D341Med (cell line): ENCODE results near the gene PIGV.
A peak's percentile ranks its signal among the peaks of the same experiment; 100 is the strongest.
"Not testable (repeated sequence)": the region's sequence is repeated elsewhere in the genome, so short reads cannot be mapped to it uniquely, and the experiment has no call there.

Source experiments
- DNase-seq: peaks from one replicate; pipeline ENCODE4 v3.0.0; 2012; ENCODE audit warnings: low spot score

PIGV gene

DNA sequence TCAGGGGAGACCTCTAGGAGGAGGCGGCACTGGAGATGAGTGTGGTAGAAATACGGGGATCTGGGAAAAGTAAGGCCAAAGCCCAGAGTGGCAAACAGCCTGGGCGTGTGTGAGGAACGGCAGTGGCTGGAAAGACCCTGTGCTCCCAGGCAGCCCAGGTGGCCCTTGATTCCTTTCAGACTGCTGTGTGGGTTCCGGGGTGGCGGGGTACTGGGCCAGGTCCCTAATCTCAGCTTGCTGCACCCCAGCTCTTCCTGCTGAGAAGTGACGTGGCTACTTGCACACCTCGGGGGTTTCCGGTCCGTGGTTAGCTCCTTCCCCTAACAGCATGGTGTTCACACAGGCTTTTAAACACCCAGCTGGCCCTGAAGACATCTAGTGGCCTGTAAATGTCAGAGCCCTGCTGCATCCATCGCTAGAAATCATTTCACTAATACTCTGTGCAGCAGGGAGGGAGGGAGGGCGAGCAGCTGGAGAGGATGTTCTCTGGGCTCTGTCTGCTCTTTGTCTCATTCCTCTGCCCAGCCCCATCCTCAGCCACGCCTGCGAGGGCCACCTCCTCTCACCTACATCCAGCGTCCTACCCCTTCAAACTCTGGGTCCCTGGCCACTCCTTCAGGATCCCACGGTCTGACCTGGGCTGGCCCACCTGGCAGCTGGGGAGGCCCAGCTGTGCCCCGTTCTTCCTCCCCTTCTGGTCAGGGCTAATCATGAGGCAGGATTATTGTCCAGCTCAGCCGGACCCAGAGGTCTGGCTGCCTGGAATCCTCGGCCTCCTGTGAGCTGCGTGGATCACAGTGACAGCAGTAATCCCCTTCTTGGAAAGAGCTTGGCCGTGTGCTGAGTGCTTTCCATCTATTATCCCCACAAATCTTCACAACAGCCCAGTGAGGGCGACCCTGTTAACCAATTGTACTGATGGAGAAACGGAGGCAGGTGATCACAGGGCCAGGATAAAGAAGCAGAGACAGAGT is 46.0 kb downstream of the PIGV start:
- DNase-seq = peak; percentile 64

DNA sequence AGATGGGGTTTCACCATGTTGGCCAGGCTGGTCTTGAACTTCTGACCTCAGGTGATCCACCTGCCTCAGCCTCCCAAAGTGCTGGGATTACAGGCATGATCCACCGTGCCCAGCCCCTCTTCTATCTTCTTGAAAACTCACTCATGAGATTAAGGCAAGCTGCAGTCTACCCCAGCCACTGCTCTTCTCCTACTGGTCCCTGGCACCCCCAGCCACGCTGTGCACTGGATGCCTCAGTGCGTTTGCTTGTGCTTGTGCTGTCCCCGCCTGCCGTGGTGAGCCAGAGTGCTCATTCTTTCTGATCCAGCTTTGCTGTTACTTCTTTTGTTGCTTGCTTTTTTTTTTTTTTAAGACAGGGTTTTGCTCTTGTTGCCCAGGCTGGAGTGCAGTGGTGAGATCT is 49.9 kb downstream of the PIGV start:
- DNase-seq = not testable (repeated sequence)

DNA sequence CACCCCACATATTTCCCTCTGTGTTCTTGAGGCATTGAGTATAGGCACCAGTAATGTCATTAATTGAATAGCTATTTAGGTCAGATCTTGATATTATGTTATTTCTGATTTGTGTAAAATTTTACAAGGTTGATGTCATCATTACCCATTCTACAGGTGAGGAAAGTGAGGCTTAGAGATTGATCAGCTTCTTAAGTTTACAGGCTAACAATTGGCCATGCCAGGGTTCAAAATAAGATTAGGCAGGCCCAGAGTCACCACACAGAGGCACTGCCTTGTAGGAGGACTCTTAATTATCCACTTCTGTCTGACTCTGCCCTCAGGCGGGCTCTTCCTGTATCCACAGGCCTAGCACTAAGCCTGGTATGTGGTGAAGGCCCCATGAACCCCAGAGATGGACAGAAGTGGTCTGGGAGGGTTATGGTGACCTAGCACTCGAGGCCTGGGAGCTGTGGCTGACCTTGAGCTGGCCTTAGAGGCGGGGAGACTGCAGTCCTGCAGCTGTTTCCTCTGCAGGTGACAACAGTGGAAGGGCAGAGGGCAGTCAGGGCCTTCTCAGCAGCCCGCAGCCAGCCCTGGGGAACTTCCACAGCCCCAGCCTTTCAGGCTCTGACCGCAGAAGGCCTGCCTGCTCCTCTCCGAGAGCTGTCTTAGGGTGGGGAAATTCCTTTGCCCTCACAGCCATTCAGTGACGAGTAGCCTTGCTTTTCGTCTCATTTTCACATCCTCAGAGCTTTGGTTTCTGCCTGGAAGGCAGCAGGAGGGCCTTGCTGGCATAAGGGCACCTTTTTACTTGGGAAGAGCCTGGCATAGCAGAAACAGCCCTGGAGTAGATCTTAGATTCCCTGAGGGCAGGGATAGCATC is 51.0 kb downstream of the PIGV start:
- no peak for DNase-seq

DNA sequence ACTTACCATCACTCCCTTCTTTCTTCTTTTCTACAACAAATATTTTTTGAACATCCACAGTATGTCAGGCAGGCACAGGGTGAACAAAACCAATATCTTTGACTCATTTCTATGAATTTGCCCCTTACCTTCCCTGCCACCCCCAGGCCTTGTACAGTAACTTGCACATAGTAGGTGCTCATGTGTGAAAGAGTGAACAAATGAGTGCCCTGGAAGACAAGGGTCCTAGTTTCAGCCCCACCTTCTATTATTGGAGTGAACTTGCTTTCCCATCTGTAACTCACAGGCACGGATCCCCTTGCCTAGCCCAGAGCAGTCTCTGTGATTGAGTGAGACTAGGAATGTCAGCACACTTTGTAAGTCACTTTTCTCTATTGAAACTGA is 51.6 kb downstream of the PIGV start:
- no peak for DNase-seq

DNA sequence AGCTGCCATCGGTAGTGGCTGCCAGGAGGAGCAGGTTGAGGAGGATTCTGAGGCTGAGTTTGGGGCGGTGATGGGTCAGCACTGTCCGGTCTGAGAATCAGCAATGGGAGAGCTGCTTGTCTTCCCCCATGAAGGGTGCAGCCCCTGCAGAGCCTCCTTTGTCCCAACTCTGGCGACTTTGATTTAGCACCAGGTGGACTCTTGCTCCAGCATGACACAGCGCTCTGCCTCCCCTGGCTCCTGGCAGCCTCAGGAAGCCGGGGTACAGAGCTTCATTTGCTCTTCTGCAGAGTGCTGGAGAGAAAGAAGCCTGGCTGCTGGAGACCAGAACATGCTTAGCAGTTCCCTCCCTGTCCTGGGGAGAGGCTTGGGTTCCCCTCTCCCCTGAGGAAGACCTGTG is 52.0 kb downstream of the PIGV start:
- peak; percentile 6 for DNase-seq

DNA sequence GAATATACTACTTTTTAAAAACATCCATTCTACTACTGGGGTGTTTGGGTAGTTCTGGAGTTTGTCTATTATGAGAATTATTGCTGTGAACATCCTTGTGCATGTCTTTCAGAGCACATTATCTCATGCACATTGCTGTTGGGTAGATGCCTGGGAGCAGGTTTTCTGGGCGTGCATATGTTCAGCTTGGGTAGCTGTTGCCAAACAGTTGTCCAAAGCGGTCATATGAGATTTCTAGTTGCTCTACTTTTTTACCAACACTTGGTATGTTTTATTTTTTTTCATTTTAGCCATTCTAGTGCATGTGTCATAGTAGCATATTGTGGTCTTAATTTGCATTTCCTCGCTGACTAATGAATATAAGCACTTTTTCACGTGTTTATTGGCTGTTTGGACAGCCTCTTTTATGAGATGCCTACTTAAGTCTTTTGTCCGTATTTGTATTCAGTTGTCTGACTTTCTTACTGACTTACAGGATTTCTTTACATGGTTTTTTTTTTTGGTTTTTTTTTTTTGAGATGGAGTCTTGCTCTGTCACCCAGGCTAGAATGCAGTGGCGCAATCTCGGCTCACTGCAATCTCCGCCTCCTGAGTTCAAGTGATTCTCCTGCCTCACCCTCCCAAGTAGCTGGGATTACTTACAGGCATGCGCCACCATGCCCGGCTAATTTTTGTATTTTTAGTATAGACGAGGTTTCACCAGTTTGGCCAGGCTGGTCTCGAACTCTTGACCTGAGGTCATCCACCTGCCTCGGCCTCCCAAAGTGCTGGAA is 56.9 kb downstream of the PIGV start:
- DNase-seq = no peak

DNA sequence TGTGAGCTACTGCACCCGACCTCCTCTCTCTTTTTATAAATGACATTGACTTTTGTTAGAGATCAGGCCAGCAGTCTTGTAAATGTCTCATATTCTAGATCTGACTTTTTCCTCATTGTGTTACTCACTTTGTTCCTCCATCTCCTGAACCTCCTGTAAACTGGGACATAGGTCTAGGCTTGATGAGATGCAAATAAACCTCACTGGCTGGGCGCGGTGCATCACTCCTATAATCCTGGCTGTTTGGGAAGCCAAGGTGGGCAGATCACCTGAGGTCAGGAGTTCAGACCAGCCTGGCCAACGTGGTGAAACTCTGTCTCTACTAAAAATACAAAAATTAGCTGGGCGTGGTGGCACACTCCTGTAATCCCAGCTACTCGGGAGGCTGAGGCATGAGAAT is 60.1 kb downstream of the PIGV start:
- DNase-seq = not testable (repeated sequence)
